K562 (cell line): ENCODE data around the gene RHOT1. TPM values are rescaled to one million over a fixed set of nuclear protein-coding genes. Genes with fewer than 3 reads are reported as not detected.

Source experiments
- ATF7 ChIP-seq: fragments of 450-650 bp; IDR thresholded peaks from 2 replicates; pipeline ENCODE4 v1.7.1; 2014; ENCODE audit warnings: mild to moderate bottlenecking, moderate library complexity
- CCNT2 ChIP-seq: IDR thresholded peaks from 2 replicates; pipeline ENCODE4 v1.6.1; 2011; ENCODE audit warnings: borderline replicate concordance, low read depth, mild to moderate bottlenecking, moderate library complexity, mixed read lengths, low read length; ENCODE audit not compliant: insufficient read length; ENCODE audit errors: extremely low read depth
- HDAC3 ChIP-seq: fragments of 450-650 bp; IDR thresholded peaks from 2 replicates; pipeline ENCODE4 v1.6.1; 2018; ENCODE audit warnings: borderline replicate concordance, mild to moderate bottlenecking, moderate library complexity; ENCODE audit not compliant: partially characterized antibody
- PBX2 ChIP-seq, 2 experiments: IDR thresholded peaks in 1 of 2; conservative IDR thresholded peaks in 1 of 2; 2 replicates each; pipeline ENCODE4 v1.6.1; 2016; ENCODE audit warnings: low read depth in 2 of 2, mild to moderate bottlenecking in 1 of 2, missing compliant biosample characterization in 1 of 2, missing genetic modification characterization in 1 of 2, moderate library complexity in 1 of 2
- YY1 ChIP-seq, 3 experiments: IDR thresholded peaks; 2 replicates each; pipeline ENCODE4 v1.6.1; 2011; ENCODE audit warnings: low read length in 2 of 3, mild to moderate bottlenecking in 2 of 3, moderate library complexity in 2 of 3, borderline replicate concordance in 1 of 3, control low read depth in 1 of 3, low read depth in 1 of 3; ENCODE audit not compliant: insufficient read depth in 3 of 3, insufficient replicate concordance in 2 of 3, control insufficient read depth in 1 of 3, insufficient read length in 1 of 3; ENCODE audit errors: extremely low read depth in 1 of 3
- ZEB2 ChIP-seq: fragments of 450-650 bp; IDR thresholded peaks from 2 replicates; pipeline ENCODE4 v1.6.1; 2016
- ZNF165 ChIP-seq: fragments of 250-450 bp; sonication (Bioruptor Pico); IDR thresholded peaks from 2 replicates; pipeline ENCODE4 v1.4.0; 2020; ENCODE audit warnings: borderline replicate concordance
- ZNF586 ChIP-seq: fragments of 450-650 bp; formaldehyde crosslinking; conservative IDR thresholded peaks from 2 replicates; pipeline ENCODE4 v1.4.0; 2020; ENCODE audit warnings: mild to moderate bottlenecking, moderate library complexity
- polyA plus RNA-seq, 8 experiments: library from polyadenylated mRNA; depleted of rRNA in 4 of 8; stranded (reverse) in 5 of 8; unstranded in 3 of 8; fragments of >200 nt; fragmentation: Nextera tagmentation in 2 of 8; fragmentation: Illumina TruSeq in 1 of 8; extraction: Ambion mirVana in 2 of 8; extraction: Trizol in 1 of 8; gene quantifications; 2 replicates each; pipeline versions ENCODE4 v1.2.1 to v1.2.3, GENCODE V29; 2011 to 2014; ENCODE audit warnings: inconsistent platforms in 1 of 8, missing spikeins in 1 of 8
- total RNA-seq, 7 experiments: library from RNA; depleted of rRNA in 6 of 7; stranded (reverse); fragments of >200 nt in 6 of 7; fragmentation: Illumina TruSeq in 2 of 7; extraction: Trizol in 2 of 7; gene quantifications; 2 replicates each; pipeline versions ENCODE4 v1.2.1 to v1.2.3, GENCODE V29; 2011 to 2021; ENCODE audit warnings: low replicate concordance in 1 of 7
- TF ChIP-seq, protein P1 (sequence below): fragments of 450-650 bp; IDR thresholded peaks from 2 replicates; pipeline ENCODE4 v1.6.1; 2014; ENCODE audit warnings: low read depth, mild to moderate bottlenecking, moderate library complexity, borderline replicate concordance
- TF ChIP-seq, protein P2 (sequence below): fragments of 200-400 bp; formaldehyde crosslinking; IDR thresholded peaks from 2 replicates; pipeline ENCODE4 v1.6.1; 2017; ENCODE audit warnings: mild to moderate bottlenecking, low read depth, low read length, moderate library complexity
- TF ChIP-seq, protein P3 (sequence below): fragments of 200-800 bp; sonication (Bioruptor generic); IDR thresholded peaks from 2 replicates; pipeline ENCODE4 v1.6.1; 2016; ENCODE audit warnings: missing genetic modification characterization, missing compliant biosample characterization

The RHOT1 gene
- total and polyA plus RNA-seq, 9 of the 15 experiments (the other 6 are each of a cell fraction or from before 2014, with no cell fraction given): 23.0 to 101 (median 32.2) TPM

DNA sequence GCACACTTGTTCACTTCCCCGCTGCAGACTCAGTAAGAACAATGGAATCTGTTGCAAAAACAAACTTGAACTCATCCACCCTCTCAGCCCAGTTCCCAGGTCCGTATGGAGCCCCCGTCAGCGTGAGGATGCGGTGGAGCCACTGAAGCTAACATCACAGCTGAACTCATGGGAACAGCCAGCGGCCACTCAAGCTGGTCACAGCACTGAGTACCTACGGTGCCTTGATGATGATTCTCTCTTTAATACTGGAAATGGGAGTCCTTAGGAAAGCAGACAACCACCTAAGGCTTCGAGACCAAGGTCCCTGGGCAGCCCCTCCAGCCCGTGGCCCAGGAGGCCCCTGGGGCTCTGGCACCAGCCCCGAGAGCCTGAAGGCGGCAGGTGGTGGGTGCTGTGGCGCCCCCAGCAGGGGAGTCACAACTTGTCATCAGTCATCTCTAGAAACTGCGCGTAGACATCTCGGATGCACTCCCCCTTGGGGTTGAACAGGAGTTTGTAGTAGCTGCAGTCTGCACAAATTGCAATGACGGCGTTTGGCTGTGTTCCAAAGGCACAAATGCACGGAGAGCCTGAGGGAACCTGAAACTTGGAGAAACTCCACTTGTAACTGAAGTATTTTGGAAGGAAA is 31.0 kb upstream of the RHOT1 start (continued):
- TF ChIP-seq ZNF165 (CRISPR knock-in tag) (no peak), HDAC3 (no peak), CCNT2 (peak; percentile 27), ZNF586 (no peak), YY1 (IDR thresholded peaks at IDR 0.05; ENCODE audit: borderline replicate concordance in 1 of 3, control insufficient read depth in 1 of 3, extremely low read depth in 1 of 3, insufficient read depth in 3 of 3, insufficient read length in 1 of 3, insufficient replicate concordance in 2 of 3, low read depth in 1 of 3, low read length in 2 of 3) (peak in 1 of 3 experiments; percentile 59), ZEB2 (peak; percentile 26; the same call in 1 of the 2 replicates), PBX2 (CRISPR knock-in tag; IDR thresholded peaks at IDR 0.05; ENCODE audit: low read depth) (peak; percentile 51; the same call in 1 of the 2 replicates), PBX2 (tag; conservative IDR thresholded peaks at IDR 0.05; ENCODE audit: low read depth) (peak; percentile 87), ATF7 (peak; percentile 74)
- TF ChIP-seq, protein P1, sequence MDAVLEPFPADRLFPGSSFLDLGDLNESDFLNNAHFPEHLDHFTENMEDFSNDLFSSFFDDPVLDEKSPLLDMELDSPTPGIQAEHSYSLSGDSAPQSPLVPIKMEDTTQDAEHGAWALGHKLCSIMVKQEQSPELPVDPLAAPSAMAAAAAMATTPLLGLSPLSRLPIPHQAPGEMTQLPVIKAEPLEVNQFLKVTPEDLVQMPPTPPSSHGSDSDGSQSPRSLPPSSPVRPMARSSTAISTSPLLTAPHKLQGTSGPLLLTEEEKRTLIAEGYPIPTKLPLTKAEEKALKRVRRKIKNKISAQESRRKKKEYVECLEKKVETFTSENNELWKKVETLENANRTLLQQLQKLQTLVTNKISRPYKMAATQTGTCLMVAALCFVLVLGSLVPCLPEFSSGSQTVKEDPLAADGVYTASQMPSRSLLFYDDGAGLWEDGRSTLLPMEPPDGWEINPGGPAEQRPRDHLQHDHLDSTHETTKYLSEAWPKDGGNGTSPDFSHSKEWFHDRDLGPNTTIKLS: 0 out of 2 replicates have a peak, but pooled peaks have one; percentile 55
- TF ChIP-seq, protein P2, sequence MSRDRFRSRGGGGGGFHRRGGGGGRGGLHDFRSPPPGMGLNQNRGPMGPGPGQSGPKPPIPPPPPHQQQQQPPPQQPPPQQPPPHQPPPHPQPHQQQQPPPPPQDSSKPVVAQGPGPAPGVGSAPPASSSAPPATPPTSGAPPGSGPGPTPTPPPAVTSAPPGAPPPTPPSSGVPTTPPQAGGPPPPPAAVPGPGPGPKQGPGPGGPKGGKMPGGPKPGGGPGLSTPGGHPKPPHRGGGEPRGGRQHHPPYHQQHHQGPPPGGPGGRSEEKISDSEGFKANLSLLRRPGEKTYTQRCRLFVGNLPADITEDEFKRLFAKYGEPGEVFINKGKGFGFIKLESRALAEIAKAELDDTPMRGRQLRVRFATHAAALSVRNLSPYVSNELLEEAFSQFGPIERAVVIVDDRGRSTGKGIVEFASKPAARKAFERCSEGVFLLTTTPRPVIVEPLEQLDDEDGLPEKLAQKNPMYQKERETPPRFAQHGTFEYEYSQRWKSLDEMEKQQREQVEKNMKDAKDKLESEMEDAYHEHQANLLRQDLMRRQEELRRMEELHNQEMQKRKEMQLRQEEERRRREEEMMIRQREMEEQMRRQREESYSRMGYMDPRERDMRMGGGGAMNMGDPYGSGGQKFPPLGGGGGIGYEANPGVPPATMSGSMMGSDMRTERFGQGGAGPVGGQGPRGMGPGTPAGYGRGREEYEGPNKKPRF: no peak
- TF ChIP-seq, protein P3, sequence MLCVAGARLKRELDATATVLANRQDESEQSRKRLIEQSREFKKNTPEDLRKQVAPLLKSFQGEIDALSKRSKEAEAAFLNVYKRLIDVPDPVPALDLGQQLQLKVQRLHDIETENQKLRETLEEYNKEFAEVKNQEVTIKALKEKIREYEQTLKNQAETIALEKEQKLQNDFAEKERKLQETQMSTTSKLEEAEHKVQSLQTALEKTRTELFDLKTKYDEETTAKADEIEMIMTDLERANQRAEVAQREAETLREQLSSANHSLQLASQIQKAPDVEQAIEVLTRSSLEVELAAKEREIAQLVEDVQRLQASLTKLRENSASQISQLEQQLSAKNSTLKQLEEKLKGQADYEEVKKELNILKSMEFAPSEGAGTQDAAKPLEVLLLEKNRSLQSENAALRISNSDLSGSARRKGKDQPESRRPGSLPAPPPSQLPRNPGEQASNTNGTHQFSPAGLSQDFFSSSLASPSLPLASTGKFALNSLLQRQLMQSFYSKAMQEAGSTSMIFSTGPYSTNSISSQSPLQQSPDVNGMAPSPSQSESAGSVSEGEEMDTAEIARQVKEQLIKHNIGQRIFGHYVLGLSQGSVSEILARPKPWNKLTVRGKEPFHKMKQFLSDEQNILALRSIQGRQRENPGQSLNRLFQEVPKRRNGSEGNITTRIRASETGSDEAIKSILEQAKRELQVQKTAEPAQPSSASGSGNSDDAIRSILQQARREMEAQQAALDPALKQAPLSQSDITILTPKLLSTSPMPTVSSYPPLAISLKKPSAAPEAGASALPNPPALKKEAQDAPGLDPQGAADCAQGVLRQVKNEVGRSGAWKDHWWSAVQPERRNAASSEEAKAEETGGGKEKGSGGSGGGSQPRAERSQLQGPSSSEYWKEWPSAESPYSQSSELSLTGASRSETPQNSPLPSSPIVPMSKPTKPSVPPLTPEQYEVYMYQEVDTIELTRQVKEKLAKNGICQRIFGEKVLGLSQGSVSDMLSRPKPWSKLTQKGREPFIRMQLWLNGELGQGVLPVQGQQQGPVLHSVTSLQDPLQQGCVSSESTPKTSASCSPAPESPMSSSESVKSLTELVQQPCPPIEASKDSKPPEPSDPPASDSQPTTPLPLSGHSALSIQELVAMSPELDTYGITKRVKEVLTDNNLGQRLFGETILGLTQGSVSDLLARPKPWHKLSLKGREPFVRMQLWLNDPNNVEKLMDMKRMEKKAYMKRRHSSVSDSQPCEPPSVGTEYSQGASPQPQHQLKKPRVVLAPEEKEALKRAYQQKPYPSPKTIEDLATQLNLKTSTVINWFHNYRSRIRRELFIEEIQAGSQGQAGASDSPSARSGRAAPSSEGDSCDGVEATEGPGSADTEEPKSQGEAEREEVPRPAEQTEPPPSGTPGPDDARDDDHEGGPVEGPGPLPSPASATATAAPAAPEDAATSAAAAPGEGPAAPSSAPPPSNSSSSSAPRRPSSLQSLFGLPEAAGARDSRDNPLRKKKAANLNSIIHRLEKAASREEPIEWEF (CRISPR knock-in tag): no peak
